Hepatocyte (in vitro differentiated cells): ENCODE data around the gene PTPRK. TPM values are rescaled to one million over a fixed set of nuclear protein-coding genes. Genes with fewer than 3 reads are reported as not detected.

Experiments used
- DNase-seq: peaks from one replicate; pipeline ENCODE4 v3.0.0-alpha.2; 2016; ENCODE audit warnings: low spot score
- H2AFZ ChIP-seq: fragments of 200-600 bp; sonication (generic); 2 replicates; pipeline ENCODE4 v1.6.0; 2016; ENCODE audit warnings: antibody characterized with exemption, mild to moderate bottlenecking
- H3K27ac ChIP-seq: fragments of 200-600 bp; sonication (generic); 2 replicates; pipeline ENCODE4 v1.5.1; 2016; ENCODE audit warnings: mild to moderate bottlenecking
- H3K27me3 ChIP-seq: fragments of 200-600 bp; sonication (generic); 2 replicates; pipeline ENCODE4 v1.6.1; 2016
- H3K36me3 ChIP-seq: fragments of 200-600 bp; sonication (generic); replicated peaks from 2 replicates; pipeline ENCODE4 v1.5.1; 2016; ENCODE audit warnings: low read depth; ENCODE audit not compliant: insufficient read depth
- H3K4me1 ChIP-seq: fragments of 200-600 bp; sonication (generic); 2 replicates; pipeline ENCODE4 v1.5.1; 2016; ENCODE audit warnings: mild to moderate bottlenecking, moderate library complexity; ENCODE audit not compliant: insufficient read depth
- H3K4me2 ChIP-seq: fragments of 200-600 bp; sonication (generic); 2 replicates; pipeline ENCODE4 v1.6.0; 2016
- H3K4me3 ChIP-seq: fragments of 200-600 bp; sonication (generic); 2 replicates; pipeline ENCODE4 v1.5.1; 2016; ENCODE audit warnings: mild to moderate bottlenecking
- H3K79me2 ChIP-seq: fragments of 200-600 bp; sonication (generic); 2 replicates; pipeline ENCODE4 v1.6.0; 2017; ENCODE audit warnings: mild to moderate bottlenecking
- H3K9me2 ChIP-seq: fragments of 200-600 bp; sonication (generic); replicated peaks from 2 replicates; pipeline ENCODE4 v1.6.0; 2017; ENCODE audit warnings: mild to moderate bottlenecking; ENCODE audit not compliant: insufficient read depth
- H3K9me3 ChIP-seq: fragments of 200-600 bp; sonication (generic); 2 replicates; pipeline ENCODE4 v1.5.1; 2016; ENCODE audit warnings: low read depth, mild to moderate bottlenecking
- H4K20me1 ChIP-seq: fragments of 200-600 bp; sonication (generic); 2 replicates; pipeline ENCODE4 v1.6.0; 2016; ENCODE audit warnings: mild to moderate bottlenecking; ENCODE audit not compliant: insufficient read depth, poor library complexity, severe bottlenecking
- EZH2 ChIP-seq: fragments of 200-600 bp; sonication (generic); IDR thresholded peaks from 2 replicates; pipeline ENCODE4 v1.6.1; 2016; ENCODE audit warnings: antibody characterized with exemption, mild to moderate bottlenecking, borderline replicate concordance
- EZH2phosphoT487 ChIP-seq: fragments of 200-600 bp; sonication (generic); IDR thresholded peaks from one replicate; pipeline ENCODE4 v1.6.1; 2018; ENCODE audit warnings: antibody characterized with exemption, mild to moderate bottlenecking, low read depth, moderate library complexity; ENCODE audit not compliant: unreplicated experiment, severe bottlenecking
- WGBS: methylation state at CpG from one replicate; pipeline ENCODE4 v1.1.6; 2016; ENCODE audit warnings: low lambda C conversion rate; ENCODE audit errors: missing lambda C conversion rate; 5-methylcytosine and 5-hydroxymethylcytosine counted together
- polyA plus RNA-seq: library from polyadenylated mRNA; unstranded; fragments of >200 nt; fragmentation: Nextera tagmentation; extraction: Ambion mirVana; gene quantifications from 2 replicates; pipeline ENCODE4 v1.2.1, GENCODE V29; 2016
- total RNA-seq: library from RNA; depleted of rRNA; stranded (reverse); fragments of >200 nt; gene quantifications from 2 replicates; pipeline ENCODE4 v1.2.3, GENCODE V29; 2014
- TF ChIP-seq, protein P1 (sequence below): fragments of 200-600 bp; sonication (generic); IDR thresholded peaks from 2 replicates; pipeline ENCODE4 v1.5.1; 2016; ENCODE audit warnings: antibody characterized with exemption, mild to moderate bottlenecking; ENCODE audit not compliant: poor library complexity

PTPRK gene
- total and polyA plus RNA-seq, 2 experiments from 2014 or later = 42.0 to 80.2 TPM

GRCh38 chr6:128295670-128296069, 224.7 kb downstream of the PTPRK start:
- Histone ChIP-seq H3K4me3 (no peak overlapping the region), H3K36me3 (no peaks in the 10 kb centered on the region), H3K27ac (no peak overlapping the region), H4K20me1 (no peaks in the 10 kb centered on the region), H2AFZ (no peak overlapping the region), H3K79me2 (peaks cover 20% of the 10 kb centered on the region), H3K27me3 (no peaks in the 10 kb centered on the region), H3K9me2 (no peaks in the 10 kb centered on the region), H3K9me3 (no peaks in the 10 kb centered on the region), H3K4me2 (no peak overlapping the region), H3K4me1 (no peaks in the 10 kb centered on the region)
- TF ChIP-seq, protein P1, sequence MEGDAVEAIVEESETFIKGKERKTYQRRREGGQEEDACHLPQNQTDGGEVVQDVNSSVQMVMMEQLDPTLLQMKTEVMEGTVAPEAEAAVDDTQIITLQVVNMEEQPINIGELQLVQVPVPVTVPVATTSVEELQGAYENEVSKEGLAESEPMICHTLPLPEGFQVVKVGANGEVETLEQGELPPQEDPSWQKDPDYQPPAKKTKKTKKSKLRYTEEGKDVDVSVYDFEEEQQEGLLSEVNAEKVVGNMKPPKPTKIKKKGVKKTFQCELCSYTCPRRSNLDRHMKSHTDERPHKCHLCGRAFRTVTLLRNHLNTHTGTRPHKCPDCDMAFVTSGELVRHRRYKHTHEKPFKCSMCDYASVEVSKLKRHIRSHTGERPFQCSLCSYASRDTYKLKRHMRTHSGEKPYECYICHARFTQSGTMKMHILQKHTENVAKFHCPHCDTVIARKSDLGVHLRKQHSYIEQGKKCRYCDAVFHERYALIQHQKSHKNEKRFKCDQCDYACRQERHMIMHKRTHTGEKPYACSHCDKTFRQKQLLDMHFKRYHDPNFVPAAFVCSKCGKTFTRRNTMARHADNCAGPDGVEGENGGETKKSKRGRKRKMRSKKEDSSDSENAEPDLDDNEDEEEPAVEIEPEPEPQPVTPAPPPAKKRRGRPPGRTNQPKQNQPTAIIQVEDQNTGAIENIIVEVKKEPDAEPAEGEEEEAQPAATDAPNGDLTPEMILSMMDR = peak; percentile 12
- no peak for TF ChIP-seq EZH2
- DNase-seq = no peak
- WGBS = 94% methylated on average over 2 of the region's 2 CpGs

- Histone ChIP-seq H3K4me3 (no peak overlapping the region), H3K36me3 (no peaks in the 10 kb centered on the region), H3K4me2 (no peak overlapping the region), H2AFZ (no peak overlapping the region), H3K27me3 (no peaks in the 10 kb centered on the region), H4K20me1 (no peaks in the 10 kb centered on the region), H3K4me1 (no peaks in the 10 kb centered on the region), H3K9me3 (no peaks in the 10 kb centered on the region), H3K79me2 (peaks cover 8% of the 10 kb centered on the region), H3K9me2 (no peaks in the 10 kb centered on the region), H3K27ac (no peak overlapping the region)
- TF ChIP-seq, protein P1 = no peak
- TF ChIP-seq EZH2phosphoT487 (no peak), EZH2 (no peak)
- 89% methylated on average over 2 of the region's 2 CpGs for WGBS
- no peak for DNase-seq
Observed at GRCh38 chr6:128290221-128290620, 230.2 kb downstream of the PTPRK start.

DNA sequence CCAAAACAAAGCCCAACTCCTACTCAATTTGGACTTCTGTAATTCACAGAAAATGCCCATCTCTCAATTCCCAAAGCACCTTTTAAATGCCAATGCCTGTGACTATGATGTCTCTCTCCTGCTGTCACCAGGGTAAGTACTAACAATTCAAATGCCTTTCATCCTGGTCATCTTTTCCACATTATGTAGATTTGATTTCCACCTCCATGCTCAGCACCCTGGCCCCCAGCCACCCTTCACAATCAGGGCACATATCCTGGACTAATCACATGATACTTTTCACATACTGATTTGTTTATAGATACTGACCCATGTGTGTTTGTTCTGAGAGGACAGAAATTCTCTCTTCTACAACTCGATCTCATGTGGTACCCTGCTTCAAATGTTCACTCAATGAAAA, 236.3 kb downstream of the PTPRK start:
- H3K4me3 ChIP-seq = no peak overlapping the region
- H2AFZ ChIP-seq = no peak overlapping the region
- no peak overlapping the region for H3K27ac ChIP-seq
- H3K27me3 ChIP-seq = no peaks in the 10 kb centered on the region
- WGBS = 76% methylated on average over 1 of the region's 1 CpG
- peaks cover 16% of the 10 kb centered on the region for H3K79me2 ChIP-seq
- no peaks in the 10 kb centered on the region for H3K4me1 ChIP-seq
- no peaks in the 10 kb centered on the region for H3K9me2 ChIP-seq
- no peak for TF ChIP-seq EZH2phosphoT487
- TF ChIP-seq, protein P1 = no peak
- TF ChIP-seq EZH2 = no peak
- no peaks in the 10 kb centered on the region for H3K9me3 ChIP-seq
- no peak for DNase-seq
- peaks cover 8% of the 10 kb centered on the region for H4K20me1 ChIP-seq
- H3K4me2 ChIP-seq = no peak overlapping the region
- H3K36me3 ChIP-seq = no peaks in the 10 kb centered on the region

- peaks cover 8% of the 10 kb centered on the region for H4K20me1 ChIP-seq
- H3K9me2 ChIP-seq = no peaks in the 10 kb centered on the region
- H3K4me2 ChIP-seq = no peak overlapping the region
- TF ChIP-seq EZH2phosphoT487 = no peak
- TF ChIP-seq EZH2 = no peak
- TF ChIP-seq, protein P1 = no peak
- no peaks in the 10 kb centered on the region for H3K9me3 ChIP-seq
- DNase-seq = no peak
- H3K4me3 ChIP-seq = no peak overlapping the region
- no peaks in the 10 kb centered on the region for H3K27me3 ChIP-seq
- peaks cover 13% of the 10 kb centered on the region for H3K79me2 ChIP-seq
- WGBS = 64% methylated on average over 2 of the region's 2 CpGs
- no peaks in the 10 kb centered on the region for H3K36me3 ChIP-seq
- H3K4me1 ChIP-seq = no peaks in the 10 kb centered on the region
- H3K27ac ChIP-seq = no peak overlapping the region
- H2AFZ ChIP-seq = no peak overlapping the region
Observed at GRCh38 chr6:128282961-128283360, 237.4 kb downstream of the PTPRK start.
